GM12892 (cell line): ENCODE data around the gene RMND5A.

Experiments
- POLR2A ChIP-seq: IDR thresholded peaks from 2 replicates; pipeline ENCODE4 v1.6.1; 2011; ENCODE audit warnings: low read depth, low read length, control low read depth
- POLR2AphosphoS5 ChIP-seq: IDR thresholded peaks from 2 replicates; pipeline ENCODE4 v1.6.1; 2011; ENCODE audit warnings: low read depth, low read length, control low read depth
- TAF1 ChIP-seq: IDR thresholded peaks from 2 replicates; pipeline ENCODE4 v1.6.1; 2011; ENCODE audit warnings: low read depth, mild to moderate bottlenecking, control low read depth, low read length, borderline replicate concordance

- TF ChIP-seq POLR2A (no peak), POLR2AphosphoS5 (no peak), TAF1 (no peak)
Observed at GRCh38 chr2:86781363-86781762, 61.3 kb downstream of the RMND5A start.
